Measurements from ENCODE around the gene FAM53B.

The FAM53B gene

DNA sequence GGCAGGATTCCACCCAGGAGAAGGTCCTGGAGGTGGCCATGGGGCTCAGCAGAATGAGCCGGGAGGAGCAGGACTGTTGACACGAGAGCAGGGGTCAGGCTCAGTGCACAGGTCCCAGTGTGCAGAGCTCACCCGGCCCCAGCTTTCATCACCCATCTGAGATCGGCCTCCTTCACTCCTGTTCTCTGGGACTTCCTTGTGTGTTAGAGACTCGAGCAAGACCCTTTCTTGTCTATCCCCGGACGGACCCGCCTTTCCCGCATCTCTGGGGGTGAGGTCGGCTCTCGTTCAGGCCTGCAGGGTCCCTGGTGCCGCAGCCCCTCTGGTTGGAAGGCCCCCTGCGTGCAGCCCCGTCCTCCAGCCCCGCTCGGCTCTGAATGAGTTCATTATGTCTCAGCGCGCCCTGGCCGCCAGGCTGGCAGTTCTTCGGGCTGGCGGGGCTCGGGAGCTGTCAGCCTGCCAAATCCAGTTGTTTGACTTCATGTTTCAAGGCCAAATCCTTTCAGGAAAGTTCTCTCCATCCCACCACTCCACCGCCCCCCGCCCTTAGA is 154.6 kb downstream of the FAM53B start:
- ChIA-PET POLR2A (no interaction called here), CTCF (interaction anchor here (0.6 kb wide), 1 partner anchor 110 kb away, joined by 3 read pairs; no protein-coding TSS in a partner anchor)
- Histone ChIP-seq H3K9me3 (ENCODE audit: control insufficient read depth, insufficient read depth, low read depth, low read length) (no peaks in the 10 kb centered on the region), H3K27ac (ENCODE audit: extremely low read depth, low read depth, low read length) (no peak overlapping the region), H3K4me1 (ENCODE audit: control insufficient read depth, insufficient read depth, low read length) (no peaks in the 10 kb centered on the region), H3K36me3 (ENCODE audit: control insufficient read depth in 2 of 2, insufficient read depth in 1 of 2, low read length in 2 of 2) (no peaks in the 10 kb centered on the region), H3K4me3 (ENCODE audit: low read depth, low read length) (no peak overlapping the region)
- TF ChIP-seq ZNF48 (tag by site-specific recombination; IDR thresholded peaks at IDR 0.05) (no peak), ZNF274 (IDR thresholded peaks at IDR 0.05; ENCODE audit: low read length) (no peak), ZNF274 (tag by site-specific recombination; IDR thresholded peaks at IDR 0.05; ENCODE audit: borderline replicate concordance) (no peak), ZNF398 (tag by site-specific recombination; IDR thresholded peaks at IDR 0.05) (no peak), ZNF24 (tag by site-specific recombination; IDR thresholded peaks at IDR 0.05) (no peak)
- TF ChIP-seq, protein P1, sequence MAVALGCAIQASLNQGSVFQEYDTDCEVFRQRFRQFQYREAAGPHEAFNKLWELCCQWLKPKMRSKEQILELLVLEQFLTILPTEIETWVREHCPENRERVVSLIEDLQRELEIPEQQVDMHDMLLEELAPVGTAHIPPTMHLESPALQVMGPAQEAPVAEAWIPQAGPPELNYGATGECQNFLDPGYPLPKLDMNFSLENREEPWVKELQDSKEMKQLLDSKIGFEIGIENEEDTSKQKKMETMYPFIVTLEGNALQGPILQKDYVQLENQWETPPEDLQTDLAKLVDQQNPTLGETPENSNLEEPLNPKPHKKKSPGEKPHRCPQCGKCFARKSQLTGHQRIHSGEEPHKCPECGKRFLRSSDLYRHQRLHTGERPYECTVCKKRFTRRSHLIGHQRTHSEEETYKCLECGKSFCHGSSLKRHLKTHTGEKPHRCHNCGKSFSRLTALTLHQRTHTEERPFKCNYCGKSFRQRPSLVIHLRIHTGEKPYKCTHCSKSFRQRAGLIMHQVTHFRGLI (tag by site-specific recombination; IDR thresholded peaks at IDR 0.05) = peak; percentile 77

DNA sequence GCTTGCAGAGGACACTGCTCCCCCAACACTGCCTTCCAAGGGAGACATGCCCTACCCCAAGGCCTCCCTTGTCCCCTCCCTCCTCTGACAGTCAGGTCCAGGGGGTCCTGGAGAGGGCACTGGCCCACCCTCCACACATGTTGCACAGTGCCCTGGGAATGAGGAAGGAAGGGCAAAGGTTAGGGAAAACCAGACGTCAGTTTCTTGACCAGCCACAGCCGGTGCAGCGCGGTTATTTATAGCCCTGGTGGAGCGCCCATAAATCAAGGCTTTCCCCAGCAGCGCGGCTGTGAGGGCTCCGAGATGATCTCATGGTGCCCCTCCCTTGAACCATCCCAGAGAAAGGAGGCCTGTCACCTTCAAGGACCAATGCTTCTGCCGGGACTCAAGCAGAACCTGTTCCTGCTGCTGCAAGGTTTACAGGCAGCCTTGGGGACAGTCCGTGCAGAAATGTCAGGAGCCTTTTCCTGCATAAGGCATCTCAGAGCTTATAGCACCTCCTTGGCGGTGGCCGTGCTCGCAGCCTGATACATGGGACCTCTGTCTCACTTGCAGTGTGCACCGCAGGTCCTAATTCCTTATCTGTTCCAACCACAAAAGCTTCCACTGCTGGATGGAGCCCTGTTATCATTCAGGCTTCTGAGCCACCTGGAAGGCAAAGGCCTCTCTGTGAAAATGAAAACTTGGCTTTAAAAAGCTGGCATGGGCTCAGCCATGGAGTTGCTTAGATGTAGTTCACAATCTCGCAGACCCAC is 155.3 kb downstream of the FAM53B start:
- Histone ChIP-seq H3K4me1 (ENCODE audit: control insufficient read depth, insufficient read depth, low read length) (no peaks in the 10 kb centered on the region), H3K9me3 (ENCODE audit: control insufficient read depth, insufficient read depth, low read depth, low read length) (no peaks in the 10 kb centered on the region), H3K27ac (ENCODE audit: extremely low read depth, low read depth, low read length) (no peak overlapping the region), H3K4me3 (ENCODE audit: low read depth, low read length) (no peak overlapping the region), H3K36me3 (ENCODE audit: control insufficient read depth in 2 of 2, insufficient read depth in 1 of 2, low read length in 2 of 2) (no peaks in the 10 kb centered on the region)
- CTCF ChIA-PET = no interaction called here
- POLR2A ChIA-PET = no interaction called here
- TF ChIP-seq GLIS2 (tag by site-specific recombination; IDR thresholded peaks at IDR 0.05) (peak; percentile 52; the same call in 1 of the 2 replicates), GLIS1 (tag by site-specific recombination; IDR thresholded peaks at IDR 0.05) (peak; percentile 81), ZFP41 (tag by site-specific recombination; IDR thresholded peaks at IDR 0.05; ENCODE audit: borderline replicate concordance) (no peak), SP7 (tag by site-specific recombination; IDR thresholded peaks at IDR 0.05) (peak; percentile 56), ZNF398 (tag by site-specific recombination; IDR thresholded peaks at IDR 0.05) (no peak), PRDM1 (tag by site-specific recombination; IDR thresholded peaks at IDR 0.05) (peak; percentile 72), ZNF629 (tag by site-specific recombination; IDR thresholded peaks at IDR 0.05) (0 out of 2 replicates have a peak, but pooled peaks have one; percentile 34), ZNF335 (tag by site-specific recombination; conservative IDR thresholded peaks at IDR 0.05) (peak; percentile 51), ZNF600 (tag by site-specific recombination; IDR thresholded peaks at IDR 0.05) (0 out of 2 replicates have a peak, but pooled peaks have one; percentile 15), KLF17 (tag by site-specific recombination; IDR thresholded peaks at IDR 0.05) (peak; percentile 92), ZBTB48 (tag by site-specific recombination; IDR thresholded peaks at IDR 0.05) (peak; percentile 50; the same call in 1 of the 2 replicates), TSHZ1 (tag by site-specific recombination; IDR thresholded peaks at IDR 0.05; ENCODE audit: borderline replicate concordance) (peak; percentile 93; the same call in 1 of the 2 replicates), PATZ1 (tag by site-specific recombination; IDR thresholded peaks at IDR 0.05) (0 out of 2 replicates have a peak, but pooled peaks have one; percentile 16)
- TF ChIP-seq, protein P2, sequence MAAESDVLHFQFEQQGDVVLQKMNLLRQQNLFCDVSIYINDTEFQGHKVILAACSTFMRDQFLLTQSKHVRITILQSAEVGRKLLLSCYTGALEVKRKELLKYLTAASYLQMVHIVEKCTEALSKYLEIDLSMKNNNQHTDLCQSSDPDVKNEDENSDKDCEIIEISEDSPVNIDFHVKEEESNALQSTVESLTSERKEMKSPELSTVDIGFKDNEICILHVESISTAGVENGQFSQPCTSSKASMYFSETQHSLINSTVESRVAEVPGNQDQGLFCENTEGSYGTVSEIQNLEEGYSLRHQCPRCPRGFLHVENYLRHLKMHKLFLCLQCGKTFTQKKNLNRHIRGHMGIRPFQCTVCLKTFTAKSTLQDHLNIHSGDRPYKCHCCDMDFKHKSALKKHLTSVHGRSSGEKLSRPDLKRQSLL (tag by site-specific recombination; IDR thresholded peaks at IDR 0.05) = no peak
